Ishikawa (cell line): ENCODE results near the gene WSCD2.

Experiments
- CEBPB ChIP-seq: IDR thresholded peaks from 2 replicates; pipeline ENCODE4 v1.6.1; 2012
- EP300 ChIP-seq: IDR thresholded peaks from 2 replicates; pipeline ENCODE4 v1.6.1; 2012; ENCODE audit warnings: borderline replicate concordance
- MAX ChIP-seq: IDR thresholded peaks from 2 replicates; pipeline ENCODE4 v1.6.1; 2012
- RAD21 ChIP-seq: IDR thresholded peaks from 2 replicates; pipeline ENCODE4 v1.6.1; 2012; ENCODE audit warnings: low read depth
- YY1 ChIP-seq: IDR thresholded peaks from 2 replicates; pipeline ENCODE4 v1.6.1; 2012; ENCODE audit warnings: low read depth

GRCh38 chr12:108109954-108110353 is 19.1 kb upstream of the WSCD2 start:
- TF ChIP-seq YY1 (no peak), CEBPB (no peak), RAD21 (no peak), EP300 (no peak), MAX (no peak)
